SK-N-SH (cell line): ENCODE measurements around the gene DMBT1.

Experiments
- CTCF ChIP-seq: fragments of 200-600 bp; sonication (generic); IDR thresholded peaks from 2 replicates; pipeline ENCODE4 v1.6.1; 2017; ENCODE audit warnings: antibody characterized with exemption, mild to moderate bottlenecking, moderate library complexity
- EP300 ChIP-seq, 2 experiments: IDR thresholded peaks; 2 replicates each; pipeline versions ENCODE4 v1.4.0 to v1.6.1; 2012; ENCODE audit warnings: borderline replicate concordance in 1 of 2, low read depth in 1 of 2, low read length in 1 of 2
- FOXM1 ChIP-seq: IDR thresholded peaks from 2 replicates; pipeline ENCODE4 v1.4.0; 2012; ENCODE audit warnings: low read depth, mild to moderate bottlenecking
- GATA2 ChIP-seq: sonication (generic); formaldehyde crosslinking; IDR thresholded peaks from 2 replicates; pipeline ENCODE4 v1.5.0; 2020; ENCODE audit warnings: mild to moderate bottlenecking, missing genetic modification reagents
- MAX ChIP-seq: IDR thresholded peaks from 2 replicates; pipeline ENCODE4 v1.4.0; 2012; ENCODE audit warnings: low read depth
- POLR2AphosphoS5 ChIP-seq: IDR thresholded peaks from 2 replicates; pipeline ENCODE4 v1.6.1; 2012; ENCODE audit warnings: low read depth, low read length
- RAD21 ChIP-seq: IDR thresholded peaks from 2 replicates; pipeline ENCODE4 v1.6.1; 2012; ENCODE audit warnings: mild to moderate bottlenecking, low read length
- RCOR1 ChIP-seq: fragments of 150-350 bp; IDR thresholded peaks from 2 replicates; pipeline ENCODE4 v1.6.1; 2017; ENCODE audit warnings: antibody characterized with exemption, low read length
- REST ChIP-seq: IDR thresholded peaks from 2 replicates; pipeline ENCODE4 v1.6.1; 2012; ENCODE audit warnings: mild to moderate bottlenecking, low read depth, low read length, moderate library complexity
- USF2 ChIP-seq: fragments of 150-350 bp; IDR thresholded peaks from 2 replicates; pipeline ENCODE4 v1.6.1; 2017; ENCODE audit warnings: antibody characterized with exemption, low read length, low read depth, borderline replicate concordance

- no peak for TF ChIP-seq RAD21
- no peak for TF ChIP-seq CTCF
- no peak for TF ChIP-seq GATA2
- no peak for TF ChIP-seq RCOR1
- TF ChIP-seq FOXM1 = no peak
- no peak for TF ChIP-seq REST
- TF ChIP-seq USF2 = no peak
- no peak for TF ChIP-seq MAX
- TF ChIP-seq EP300 (IDR thresholded peaks at IDR 0.05; ENCODE audit: borderline replicate concordance in 1 of 2, low read depth in 1 of 2, low read length in 1 of 2) = no peak
- TF ChIP-seq POLR2AphosphoS5 = no peak
These were observed 112.7 kb downstream of the DMBT1 start for GRCh38 chr10:122673269-122673668.
